GM18909 (cell line): Measurements from ENCODE around the gene EHHADH.

ENCODE experiments used
- ATAC-seq: cut with Tn5 transposase; IDR thresholded peaks from one replicate; pipeline ENCODE4 v1.9.1; 2021; ENCODE audit warnings: mild to moderate bottlenecking; ENCODE audit not compliant: unreplicated experiment, poor library complexity

The EHHADH gene

GRCh38 chr3:185253645-185254410 lies at the start of gene EHHADH:
Gene EHHADH (minus strand): TSS chr3:185254049. CDS start chr3:185254022, 27 bp downstream.
- peak; percentile 48 for ATAC-seq

- peak; percentile 90 for ATAC-seq
These were observed 46.1 kb upstream of the EHHADH start for GRCh38 chr3:185299918-185300426.

- ATAC-seq: no peak
These were observed 44.0 kb upstream of the EHHADH start for GRCh38 chr3:185297867-185298266.

GRCh38 chr3:185292238-185292637 lies 38.4 kb upstream of the EHHADH start:
- no peak for ATAC-seq

DNA sequence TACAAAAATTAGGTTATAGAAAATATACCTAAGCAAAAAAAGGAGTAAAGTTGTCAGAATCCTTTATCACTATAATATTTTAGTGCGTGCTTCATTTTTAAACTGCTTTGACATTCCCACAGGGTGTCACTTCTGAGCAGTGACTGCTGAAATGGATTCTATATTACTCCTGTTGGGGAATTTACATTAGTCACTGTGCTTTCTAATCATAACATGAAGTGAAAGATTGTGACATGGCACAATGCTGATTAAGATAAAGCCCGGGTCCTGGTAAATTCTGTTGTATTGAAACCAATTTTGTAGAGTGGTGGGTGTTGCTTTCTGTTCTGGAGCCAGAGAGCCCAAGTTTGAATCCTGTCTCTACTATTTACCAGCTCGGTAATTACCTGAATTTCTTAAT lies 36.4 kb upstream of the EHHADH start:
- no peak for ATAC-seq

DNA sequence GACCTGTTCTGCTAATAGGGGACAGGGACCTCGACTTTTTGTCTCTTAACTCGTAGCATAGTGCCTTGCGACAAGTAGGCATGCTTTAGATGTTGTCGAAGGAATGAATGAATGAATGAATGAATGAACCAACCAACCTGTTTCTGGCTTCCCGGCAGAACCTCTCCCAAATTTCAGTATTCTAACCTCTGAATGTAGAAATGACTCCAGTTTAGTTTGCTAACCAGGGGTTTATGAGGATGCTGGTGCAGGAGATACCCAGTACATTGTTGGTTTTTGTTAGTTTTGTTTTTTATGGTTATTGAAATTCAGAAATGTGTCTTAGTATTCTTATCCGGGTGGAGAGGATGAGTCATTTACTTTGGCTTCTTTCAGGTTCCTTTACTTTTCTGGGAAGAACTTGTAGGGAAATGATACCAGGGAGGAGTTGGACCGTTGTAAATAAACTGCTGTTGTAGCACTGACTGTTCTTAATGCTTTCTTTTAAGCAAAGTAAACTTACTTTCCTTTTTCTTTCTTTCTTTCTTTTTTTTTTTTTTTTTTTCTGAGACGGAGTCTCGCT lies 29.6 kb upstream of the EHHADH start:
- no peak for ATAC-seq

DNA sequence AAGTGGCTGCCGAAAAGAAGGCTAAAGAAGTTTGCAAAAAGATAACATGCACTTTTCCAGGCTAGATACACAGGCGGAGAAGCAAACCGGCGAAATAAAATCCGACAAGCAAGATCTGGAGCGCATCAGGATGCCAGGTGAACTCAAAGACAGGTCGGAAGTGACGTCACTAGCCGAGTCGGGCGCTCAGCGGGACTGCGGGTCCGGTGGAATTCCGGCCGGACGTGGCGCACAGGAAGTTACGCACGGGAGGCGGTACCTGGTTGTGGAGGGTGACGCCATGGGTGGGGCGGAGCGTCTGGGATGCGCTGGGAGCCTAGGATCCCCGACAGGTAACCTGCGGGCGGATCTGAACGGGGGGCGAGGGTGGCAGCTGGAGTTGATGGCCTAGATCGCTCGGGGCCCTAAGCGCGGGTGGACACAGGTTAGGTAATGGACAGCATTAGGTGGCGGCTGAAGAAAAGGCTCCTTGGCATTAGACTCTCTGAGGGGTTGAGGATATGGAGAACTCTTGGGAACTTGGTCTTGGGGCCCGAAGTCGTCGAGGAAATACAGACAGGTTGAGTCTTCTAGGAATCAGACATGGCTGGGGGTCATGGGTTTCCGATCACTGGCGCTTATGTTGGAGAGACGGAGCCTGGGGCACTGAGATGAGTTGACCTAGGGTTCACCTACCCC lies 29.0 kb upstream of the EHHADH start:
- ATAC-seq: peak; percentile 100

- no peak for ATAC-seq
These were observed 26.9 kb upstream of the EHHADH start for GRCh38 chr3:185280572-185281365.

- no peak for ATAC-seq
These were observed 25.8 kb upstream of the EHHADH start for GRCh38 chr3:185279587-185280138.

DNA sequence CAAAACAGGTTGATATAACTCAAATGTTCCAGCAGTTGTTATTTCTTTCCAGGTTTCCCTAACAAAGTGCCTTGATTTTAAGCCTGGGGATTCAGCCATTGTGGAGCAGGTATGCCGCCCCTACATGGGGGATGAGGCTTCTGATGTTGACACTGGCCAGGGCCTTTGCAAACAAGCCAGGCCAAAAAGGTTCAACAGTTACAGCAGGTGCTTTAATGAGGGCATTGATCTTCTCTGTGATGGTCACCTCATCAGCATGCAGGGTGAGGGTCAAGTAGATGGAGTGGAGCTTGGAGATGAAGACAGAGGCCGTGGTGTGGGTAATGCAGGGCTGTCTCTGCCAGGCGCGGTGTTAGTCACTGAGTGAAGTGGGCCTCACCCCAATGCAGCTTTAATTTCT lies 22.6 kb upstream of the EHHADH start:
- no peak for ATAC-seq

GRCh38 chr3:185272033-185272432 lies 18.2 kb upstream of the EHHADH start:
- no peak for ATAC-seq

GRCh38 chr3:185270956-185271332 lies 17.1 kb upstream of the EHHADH start:
- no peak for ATAC-seq

- ATAC-seq: no peak
These were observed 16.6 kb upstream of the EHHADH start for GRCh38 chr3:185270262-185270955.

DNA sequence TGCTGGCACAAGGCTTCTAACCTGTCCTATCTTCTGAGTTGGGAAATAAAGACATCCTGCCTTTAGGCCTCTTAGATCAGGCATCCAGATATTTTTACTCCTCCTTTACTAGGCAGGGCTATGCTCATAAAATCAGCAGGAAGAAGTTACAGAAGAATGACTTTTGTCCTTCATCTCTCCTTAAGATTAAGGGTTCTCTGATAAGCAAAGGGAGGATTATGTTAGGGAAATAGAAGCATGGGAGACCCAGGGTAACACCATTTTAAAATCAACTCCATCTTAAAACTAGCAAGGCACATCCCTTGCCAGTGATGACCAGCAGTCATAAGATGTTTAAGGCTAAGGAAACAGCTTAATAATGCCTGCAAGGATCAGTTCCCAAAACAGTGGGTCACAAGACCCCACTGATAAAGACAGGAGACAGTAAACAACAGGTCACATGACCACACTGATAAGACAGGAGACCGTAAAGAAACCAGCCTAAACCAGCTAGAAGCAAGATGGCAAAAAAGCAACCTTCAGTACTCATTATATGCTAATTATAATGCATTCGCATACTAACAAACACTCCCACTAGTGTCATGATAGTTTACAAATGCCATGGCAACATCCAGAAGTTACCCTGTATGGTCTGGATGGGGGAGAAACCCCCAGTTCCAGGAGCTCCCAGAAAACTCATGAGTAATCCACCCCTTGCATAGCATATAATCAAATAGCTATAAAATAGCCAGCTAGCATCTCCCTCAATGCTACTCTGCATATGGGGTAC lies 14.5 kb upstream of the EHHADH start:
- ATAC-seq: no peak

GRCh38 chr3:185267193-185267592 lies 13.3 kb upstream of the EHHADH start:
- ATAC-seq: no peak

DNA sequence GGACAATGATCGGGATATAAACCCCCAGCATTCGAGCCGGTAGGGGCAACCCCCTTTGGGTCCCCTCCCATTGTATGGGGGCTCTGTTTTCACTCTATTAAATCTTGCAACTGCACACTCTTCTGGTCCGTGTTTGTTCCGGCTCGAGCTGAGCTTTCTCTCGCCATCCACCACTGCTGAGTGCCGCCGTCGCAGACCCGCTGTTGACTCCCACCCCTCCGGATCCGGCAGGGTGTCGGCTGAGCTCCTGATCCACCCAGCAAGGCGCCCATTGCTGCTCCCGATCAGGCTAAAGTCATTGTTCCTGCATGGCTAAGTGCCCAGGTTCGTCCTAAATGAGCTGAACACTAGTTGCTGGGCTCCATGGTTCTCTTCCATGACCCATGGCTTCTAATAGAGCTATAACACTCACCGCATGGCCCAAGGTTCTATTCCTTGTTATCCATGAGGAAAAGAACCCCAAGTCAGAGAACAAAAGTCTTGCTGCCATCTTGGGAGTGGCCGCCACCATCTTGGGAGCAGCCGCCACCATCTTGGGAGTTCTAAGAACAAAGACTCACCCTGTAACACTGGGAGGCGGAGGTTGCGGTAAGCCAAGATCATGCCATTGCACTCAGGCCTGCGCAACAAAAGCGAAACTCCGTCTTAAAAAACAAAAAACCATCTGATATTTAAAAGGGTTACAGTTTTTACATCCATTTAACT lies 11.2 kb upstream of the EHHADH start:
- no peak for ATAC-seq

DNA sequence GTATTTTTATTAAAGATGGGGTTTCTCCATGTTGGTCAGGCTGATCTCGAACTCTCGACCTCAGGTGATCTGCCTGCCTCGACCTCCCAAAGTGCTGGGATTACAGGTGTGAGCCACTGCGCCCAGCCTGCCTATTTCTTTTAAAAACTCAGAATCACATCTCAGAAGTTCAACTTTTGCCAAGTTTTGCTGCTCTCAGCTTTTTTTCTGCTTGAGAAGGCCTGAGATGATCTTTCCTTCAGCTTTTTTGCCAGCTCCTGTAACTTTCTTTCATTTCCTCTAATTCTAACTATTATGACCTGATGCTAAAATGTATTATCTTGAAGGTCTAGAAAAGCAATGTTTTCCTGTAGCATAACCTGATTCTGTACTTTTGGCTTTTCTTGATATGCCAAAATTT lies 9.6 kb upstream of the EHHADH start:
- no peak for ATAC-seq

DNA sequence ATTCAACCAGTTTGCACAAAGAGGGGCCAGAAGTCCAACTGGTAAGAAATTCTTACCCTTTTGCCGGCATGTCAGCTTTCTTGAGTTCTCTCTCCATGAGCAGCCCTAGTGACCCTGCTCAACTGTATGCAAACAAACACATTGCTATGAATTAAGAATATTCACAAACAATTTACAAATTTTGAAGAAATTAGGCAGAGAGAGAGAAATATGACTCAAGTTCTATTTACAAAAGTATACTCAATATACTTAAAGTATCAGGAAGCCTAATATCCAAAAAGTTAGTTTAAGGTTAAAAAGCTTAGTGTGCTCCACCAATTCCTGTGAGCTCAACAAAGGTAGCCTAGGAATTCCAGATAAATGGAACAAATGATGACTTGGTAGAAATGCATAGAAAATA lies 3.5 kb upstream of the EHHADH start:
- no peak for ATAC-seq
